GM20431 (cell line): ENCODE results near the gene ZNF326.

Experiments used
- in situ Hi-C: fragments of 300-500 bp; cut with MseI, MboI; formaldehyde crosslinking; loops from one replicate; pipeline ENCODE4 v1.15.0; 2020; ENCODE audit warnings: low sequenced_read_pairs; ENCODE audit not compliant: unreplicated experiment

The ZNF326 gene, protein sequence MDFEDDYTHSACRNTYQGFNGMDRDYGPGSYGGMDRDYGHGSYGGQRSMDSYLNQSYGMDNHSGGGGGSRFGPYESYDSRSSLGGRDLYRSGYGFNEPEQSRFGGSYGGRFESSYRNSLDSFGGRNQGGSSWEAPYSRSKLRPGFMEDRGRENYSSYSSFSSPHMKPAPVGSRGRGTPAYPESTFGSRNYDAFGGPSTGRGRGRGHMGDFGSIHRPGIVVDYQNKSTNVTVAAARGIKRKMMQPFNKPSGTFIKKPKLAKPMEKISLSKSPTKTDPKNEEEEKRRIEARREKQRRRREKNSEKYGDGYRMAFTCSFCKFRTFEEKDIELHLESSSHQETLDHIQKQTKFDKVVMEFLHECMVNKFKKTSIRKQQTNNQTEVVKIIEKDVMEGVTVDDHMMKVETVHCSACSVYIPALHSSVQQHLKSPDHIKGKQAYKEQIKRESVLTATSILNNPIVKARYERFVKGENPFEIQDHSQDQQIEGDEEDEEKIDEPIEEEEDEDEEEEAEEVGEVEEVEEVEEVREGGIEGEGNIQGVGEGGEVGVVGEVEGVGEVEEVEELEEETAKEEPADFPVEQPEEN

DNA sequence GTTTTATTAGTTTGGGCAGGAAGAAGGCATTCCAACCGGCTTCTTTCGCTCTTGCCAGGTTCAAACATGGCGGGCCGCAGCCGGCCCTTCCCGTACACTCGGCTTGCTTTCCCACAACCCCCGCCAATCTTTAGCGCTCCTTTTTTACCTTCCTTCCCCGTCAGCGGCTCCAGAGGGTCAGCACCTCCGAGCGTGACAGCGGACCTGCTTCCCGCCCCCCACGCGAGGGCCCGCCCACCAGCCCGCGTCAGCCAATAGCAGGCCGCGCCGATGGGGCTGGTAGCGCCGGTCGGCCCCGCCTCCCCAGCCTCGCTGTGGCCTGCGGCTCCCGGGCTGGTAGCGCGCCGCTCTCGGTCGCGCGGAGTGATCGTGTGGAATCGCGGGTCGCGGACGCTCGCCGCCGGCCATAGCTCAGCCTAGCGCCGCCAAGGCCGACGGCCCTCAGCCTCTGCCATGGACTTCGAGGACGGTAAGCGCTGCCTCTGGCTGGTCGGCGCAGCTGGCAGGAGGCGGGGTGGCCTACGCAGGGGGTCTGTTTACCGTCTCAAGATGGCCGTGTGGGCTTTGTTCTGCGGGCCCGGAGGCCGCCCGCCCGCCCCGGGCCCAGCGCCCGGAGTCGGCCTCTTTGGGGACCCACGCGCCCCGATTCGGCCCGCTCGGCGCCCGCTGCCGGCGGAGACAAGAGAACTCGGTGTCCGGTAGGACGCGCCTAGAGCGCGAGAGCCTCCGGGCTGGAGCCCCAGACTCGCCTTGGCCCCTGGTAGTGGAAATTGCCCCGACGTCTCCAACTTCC lies at the start of gene ZNF326:
Gene ZNF326, plus strand, starts transcription at position 306 of the 793 bp plus-strand sequence. Its CDS starts 148 bp downstream, at position 454.
- in situ Hi-C loops, result loop anchor here (25.0 kb wide), 1 partner anchor 483 kb away; the partner anchor contains the start of gene LRRC8B

DNA sequence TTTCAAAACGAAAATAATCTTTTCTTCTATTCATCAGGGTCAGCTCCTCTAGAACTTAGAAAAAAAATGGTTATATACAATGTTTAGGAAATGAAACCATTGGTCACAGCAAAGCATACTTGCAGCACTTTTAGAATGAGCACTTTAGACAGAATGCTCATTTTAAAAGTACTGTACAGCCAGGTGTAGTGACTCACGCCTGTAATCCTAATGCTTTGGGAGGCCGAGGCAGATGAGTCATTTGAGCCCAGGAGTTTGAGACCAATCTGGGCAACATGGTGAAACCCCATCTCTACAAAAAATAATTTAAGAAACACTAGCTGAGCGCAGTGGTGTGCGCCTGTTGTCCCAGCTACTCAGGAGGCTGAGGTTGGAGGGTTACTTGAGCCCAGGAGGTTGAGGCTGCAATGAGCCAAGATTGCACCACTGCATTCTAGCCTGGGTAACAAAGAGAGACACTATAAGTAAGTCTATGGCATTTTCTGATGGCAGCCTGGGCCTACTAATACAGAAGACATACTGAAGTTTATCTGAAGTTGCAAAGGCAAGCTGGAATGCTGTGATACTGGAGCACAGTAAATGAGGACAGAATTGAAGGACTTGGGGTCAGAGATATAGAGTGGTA lies 48.9 kb upstream of the ZNF326 start:
- in situ Hi-C loops, result no loop called here

DNA sequence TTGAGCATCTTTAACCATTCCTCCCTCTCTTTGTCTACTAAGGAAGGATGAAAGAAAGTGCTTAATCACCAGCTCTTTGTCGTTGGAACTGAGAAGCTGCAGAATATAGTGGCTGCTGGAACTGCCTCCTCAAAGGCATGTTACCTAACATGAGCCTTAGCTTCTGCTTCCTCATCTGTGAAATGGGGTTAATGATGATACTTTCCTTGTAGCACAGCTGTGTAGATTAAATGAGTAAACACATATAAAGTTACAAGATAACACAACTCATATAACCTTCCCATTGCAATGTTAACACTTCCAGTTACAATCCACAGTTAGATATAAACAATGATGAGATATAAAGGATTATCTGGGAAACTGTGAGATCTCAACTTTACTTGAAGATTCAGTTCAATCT lies 48.4 kb upstream of the ZNF326 start:
- in situ Hi-C loops, result no loop called here

DNA sequence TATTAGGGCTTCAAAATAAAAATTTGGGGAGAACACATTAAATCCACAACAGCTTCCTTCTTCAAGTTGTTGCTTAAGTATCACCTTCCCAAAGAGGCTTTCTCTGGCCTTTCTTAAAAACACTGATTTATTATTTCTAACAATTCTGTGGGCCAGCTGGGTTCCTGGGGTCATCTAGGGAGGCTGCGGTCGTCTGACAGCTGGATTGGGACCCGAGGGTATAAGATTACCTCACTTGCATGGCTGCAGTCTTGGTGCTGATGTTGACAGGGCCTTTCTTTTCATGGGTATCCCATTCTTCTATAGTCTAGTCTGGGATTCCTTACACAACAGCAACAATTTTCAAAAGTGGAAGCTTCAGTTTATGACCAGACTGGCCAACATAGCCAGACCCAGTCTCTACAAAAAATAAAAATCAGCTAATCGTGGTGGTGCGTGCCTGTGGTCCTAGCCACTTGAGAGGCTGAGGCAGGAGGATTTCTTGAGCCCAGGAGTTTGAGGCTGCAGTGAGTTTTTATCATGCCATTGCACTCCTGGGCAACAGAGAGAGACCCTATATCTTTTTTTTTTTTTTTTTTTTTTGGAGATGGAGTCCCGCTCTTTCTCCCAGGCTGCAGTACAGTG lies 46.1 kb upstream of the ZNF326 start:
- in situ Hi-C loops, result no loop called here

DNA sequence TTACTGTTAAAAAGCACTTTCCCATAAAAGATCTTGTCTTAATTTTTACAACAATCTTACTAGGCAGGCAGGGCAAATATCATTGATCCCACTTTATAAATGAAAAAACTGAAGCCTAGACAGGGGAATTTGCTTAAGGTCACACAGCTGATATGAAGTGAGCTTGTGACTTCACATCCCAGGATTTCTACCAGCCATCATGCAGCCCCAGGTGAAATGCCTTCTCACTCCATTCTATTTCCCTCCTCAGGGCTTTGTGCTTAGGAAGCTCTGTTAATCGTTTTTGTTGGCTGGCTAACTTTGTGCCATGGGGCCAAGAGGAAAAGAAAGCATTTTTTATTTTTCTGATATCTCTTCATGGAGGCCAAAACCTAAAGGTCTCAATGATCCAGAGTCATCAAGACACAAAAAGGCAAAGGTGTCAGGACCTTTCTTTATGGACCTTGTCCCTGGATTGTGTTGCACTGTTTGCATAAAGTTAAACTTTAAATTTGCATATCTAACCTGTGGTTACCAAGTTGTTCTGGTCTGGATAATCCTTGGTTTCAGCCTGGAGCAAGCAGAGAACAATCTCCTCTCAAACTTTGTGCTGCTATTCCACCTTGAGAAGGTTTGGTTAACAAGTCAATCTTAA lies 44.8 kb upstream of the ZNF326 start:
- in situ Hi-C loops, result no loop called here

DNA sequence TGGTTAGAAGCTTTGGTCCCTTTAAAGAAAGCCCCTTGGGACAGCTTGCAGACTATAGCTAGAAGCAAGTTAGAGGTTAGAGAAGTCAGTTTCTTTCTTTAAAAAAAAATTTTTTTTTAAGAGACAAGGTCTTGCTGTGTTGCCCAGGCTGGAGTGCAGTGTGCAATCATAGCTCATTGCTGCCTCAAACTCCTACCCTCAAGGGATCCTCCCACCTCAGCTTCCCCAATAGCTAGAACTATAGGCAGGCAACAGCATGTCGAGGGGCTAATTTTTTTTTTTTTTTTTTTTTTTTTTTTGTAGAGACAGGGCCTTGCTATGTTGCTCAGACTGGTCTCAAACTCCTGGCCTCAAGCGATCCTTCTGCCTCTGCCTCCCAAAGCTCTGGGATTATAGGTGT lies 44.2 kb upstream of the ZNF326 start:
- in situ Hi-C loops, result no loop called here

DNA sequence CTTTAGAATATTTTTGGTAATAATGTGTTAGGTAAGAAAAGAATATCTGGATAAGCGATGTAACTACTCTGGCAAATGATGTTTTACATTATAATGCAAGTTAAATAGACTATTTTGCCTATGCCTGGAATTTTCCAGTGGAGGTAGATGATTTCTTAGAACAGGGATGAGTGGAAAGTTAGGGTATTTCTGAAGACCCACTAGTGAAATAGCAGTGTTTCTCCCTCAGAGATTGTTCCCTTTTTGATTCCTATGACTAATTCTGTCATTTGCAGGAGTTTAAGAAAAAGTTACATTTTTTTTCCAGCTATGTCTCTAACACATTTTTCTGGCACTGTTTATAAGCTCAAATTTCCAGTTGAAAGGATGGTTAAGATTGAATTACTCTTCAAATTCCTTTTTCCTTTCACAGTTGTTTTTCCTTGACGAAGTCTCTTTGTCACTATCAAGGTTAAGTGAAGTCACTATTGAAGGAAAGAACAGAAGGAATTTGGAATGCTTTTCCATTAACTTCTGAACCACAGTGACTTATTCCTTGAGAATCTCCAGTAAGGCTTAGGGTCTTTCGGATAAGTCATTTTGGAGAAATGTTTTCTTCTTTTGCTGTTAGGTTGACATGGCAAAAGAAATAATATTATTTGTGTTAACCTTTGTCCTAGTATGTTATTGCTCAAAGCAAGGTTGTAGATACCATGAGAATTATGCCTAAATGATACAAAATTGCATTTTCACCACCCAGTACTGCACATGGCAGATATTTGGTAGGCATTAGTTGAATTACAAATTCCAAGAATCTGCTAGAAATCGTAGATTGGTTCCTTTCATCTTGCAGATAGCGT lies 42.9 kb upstream of the ZNF326 start:
- in situ Hi-C loops, result no loop called here

DNA sequence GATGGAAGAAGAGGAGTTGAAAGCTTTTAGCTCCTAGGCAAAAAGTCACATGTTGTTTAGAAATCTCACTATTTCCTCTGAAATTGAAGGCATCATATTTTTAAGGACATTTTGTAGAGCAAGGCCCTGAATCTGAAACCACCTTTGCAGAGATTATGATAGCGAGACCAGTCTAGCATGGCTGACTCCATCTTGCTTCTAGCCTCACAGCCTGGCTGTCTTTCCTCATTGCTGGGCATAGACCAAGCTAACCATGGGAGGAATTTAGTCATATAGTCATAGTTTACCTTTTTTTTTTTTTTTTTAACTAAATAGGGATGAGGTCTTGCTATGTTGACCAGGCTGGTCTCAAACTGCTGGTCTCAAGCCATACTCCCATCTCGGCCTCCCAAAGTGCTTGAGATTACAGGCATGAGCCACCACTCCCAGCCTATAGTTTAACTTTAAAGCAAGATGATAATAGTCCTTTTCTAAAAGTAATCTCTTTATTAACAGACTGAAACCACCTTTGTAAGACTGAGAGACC lies 42.2 kb upstream of the ZNF326 start:
- in situ Hi-C loops, result no loop called here

DNA sequence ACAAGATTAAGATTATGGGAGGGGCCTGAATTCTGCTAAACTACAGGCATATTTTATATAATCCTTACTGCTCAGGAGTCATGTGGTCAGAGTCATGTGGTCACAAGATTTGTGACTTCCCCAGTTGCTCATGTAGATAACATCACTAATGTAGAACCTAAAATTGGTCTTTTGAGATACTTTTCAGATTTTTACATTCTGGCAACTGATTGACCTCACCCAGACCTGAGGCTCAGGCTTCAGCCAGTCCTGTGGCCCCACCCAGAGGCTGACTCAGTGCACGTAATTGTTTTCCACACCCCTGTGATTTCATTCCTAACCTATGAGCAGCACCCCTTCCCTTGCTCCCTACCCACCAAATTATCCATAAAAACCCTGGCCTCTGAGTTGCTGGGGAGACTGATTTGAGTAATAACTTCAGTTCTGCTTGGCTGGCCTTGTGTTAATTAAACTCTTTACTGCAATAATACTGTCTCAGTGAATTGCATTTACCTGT lies 41.7 kb upstream of the ZNF326 start:
- in situ Hi-C loops, result no loop called here

DNA sequence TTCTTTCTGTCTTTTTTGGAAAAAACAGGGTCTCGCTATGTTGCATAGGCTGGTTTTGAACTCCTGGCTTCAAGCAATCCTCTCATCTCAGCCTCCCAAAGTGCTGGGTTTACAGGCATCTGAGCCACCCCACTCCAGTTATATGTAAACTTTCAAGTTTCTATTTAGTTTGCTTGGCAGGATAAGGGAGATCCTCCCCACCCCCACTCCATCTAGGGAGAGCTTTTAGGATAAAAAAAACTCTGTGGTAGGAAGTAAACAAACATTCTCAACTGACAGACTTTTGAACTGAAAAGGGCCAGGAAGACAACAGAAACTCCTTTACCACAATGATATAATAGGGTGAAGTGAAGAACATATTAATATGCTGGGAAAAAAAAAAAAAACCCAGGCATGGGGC lies 41.0 kb upstream of the ZNF326 start:
- in situ Hi-C loops, result no loop called here

DNA sequence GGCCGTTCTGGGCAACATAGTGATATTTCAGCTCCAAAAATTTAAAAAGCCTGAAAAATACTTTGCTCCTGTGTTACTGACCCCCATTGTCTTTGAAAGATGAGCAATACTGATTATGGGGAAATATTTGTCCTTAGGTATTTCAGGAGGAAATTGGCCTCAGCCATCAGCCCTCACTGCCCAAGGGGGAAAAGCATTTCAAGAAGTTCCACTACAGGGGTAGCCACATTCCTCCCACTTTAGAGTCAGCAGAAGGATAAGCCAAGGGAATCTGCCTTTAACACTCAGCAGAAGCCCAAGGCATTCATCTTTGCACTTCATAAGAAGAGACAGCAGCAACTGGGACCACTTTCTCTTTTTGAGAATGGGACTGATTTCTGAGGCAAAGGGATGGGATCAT lies 40.5 kb upstream of the ZNF326 start:
- in situ Hi-C loops, result no loop called here

DNA sequence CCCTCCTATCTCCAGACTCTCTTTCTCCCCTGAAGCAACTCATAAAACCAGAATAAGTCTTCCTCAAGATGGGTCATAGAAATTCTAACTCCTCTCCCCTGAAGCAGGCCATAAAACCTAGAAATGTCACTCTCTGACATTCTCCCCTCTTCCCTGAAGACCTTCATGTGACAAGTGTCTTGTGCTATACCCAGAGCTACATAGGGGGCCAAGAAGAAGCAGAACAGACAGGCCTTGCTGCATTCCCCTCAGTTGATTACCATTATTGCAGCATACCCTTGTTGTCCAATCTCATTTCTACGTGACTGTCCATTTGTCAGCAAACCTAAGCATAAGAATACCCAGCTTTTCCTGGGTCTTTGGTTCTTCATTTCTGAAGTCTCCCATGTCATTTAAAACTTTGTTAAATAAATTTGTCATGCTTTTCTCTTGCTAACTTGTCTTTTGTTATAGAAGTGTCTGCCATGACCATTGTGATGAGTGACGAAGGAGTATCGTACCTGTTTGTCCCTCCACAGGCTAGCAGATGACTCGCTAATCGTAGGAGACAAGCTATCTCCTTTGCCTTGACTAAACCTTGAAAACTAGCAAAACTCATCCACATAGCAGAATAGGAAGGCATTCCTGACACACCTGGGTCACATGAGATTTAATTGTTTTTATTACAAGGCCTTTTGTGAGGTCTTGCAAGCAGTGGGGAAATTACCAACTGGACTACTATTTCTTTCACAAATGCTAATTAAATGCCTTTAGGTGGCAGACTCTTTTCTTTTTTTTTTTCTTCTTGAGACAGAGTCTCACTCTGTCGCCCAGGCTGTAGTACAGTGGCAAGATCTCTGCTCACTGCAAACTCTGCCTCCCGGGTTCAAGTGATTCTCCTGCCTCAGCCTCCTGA lies 39.4 kb upstream of the ZNF326 start:
- in situ Hi-C loops, result no loop called here

DNA sequence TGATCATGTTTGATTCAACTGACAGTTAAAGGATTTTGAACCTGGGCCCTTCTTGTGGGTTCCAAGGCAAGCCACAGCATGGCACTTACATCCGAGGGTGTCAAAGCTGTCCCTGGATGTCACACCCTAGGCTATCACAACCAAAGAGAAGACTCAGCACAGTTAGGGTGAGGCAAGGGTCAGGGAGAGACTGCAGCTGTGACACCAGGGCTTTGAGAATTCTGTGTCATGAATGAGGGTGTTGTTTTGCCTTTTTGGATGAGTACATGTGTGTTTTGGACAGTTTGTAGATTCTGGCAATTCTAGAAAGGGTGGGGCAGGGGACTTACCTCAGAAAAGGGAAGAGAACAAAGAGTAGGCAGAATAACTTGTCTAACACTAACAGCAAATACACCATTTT lies 37.8 kb upstream of the ZNF326 start:
- in situ Hi-C loops, result no loop called here

DNA sequence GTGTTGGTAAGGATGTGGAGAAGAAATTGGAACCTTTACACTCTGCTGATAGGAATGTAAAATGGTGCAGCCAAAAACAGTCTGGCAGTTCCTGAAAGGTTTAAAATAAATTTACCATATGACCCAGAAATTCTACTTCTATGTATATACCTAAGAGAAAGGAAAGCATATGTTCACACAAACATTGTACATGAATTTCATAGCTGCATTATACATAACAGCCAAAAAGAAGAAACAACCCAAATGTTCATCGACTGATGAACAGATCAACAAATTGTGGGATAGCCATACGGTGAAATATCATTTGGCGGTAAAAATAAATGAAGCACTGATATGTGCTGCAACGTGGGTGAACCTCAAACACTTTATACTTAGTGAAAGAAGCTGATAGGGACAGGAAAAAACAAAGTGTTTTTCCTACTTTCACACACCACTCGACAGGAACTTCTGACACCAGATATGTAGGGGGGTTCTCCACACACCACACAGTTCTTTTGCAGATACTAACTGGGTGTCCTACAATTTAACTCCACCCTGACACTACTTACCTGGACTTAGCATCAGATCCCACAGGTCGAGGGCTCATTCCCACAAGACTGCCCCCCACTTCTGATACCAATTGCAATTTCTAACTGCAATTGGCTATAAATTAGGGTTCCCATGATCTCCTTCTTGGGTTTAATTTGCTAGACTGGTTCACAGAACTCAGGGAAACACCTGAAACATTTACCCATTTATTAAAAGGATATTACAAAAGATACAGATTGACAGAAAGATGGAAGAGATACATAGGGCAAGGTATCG lies 35.9 kb upstream of the ZNF326 start:
- in situ Hi-C loops, result no loop called here

DNA sequence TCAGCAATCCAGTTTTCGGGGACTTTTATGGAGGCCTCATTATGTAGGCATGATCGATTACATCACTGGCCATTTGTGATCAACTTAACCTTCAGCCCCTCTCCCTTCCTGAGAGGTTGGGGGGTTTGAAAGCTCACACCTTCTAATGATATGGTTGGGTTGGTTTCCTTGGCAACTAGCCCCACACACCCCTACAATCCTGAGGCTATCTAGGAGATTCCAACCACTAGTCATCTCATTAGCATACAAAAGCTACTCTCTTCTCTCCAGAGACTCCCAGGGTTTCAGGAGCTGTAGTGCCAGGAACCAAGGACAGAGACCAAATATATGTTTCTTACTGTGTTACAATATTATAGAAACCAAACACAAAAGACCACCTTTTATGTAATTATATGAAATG lies 35.2 kb upstream of the ZNF326 start:
- in situ Hi-C loops, result no loop called here

DNA sequence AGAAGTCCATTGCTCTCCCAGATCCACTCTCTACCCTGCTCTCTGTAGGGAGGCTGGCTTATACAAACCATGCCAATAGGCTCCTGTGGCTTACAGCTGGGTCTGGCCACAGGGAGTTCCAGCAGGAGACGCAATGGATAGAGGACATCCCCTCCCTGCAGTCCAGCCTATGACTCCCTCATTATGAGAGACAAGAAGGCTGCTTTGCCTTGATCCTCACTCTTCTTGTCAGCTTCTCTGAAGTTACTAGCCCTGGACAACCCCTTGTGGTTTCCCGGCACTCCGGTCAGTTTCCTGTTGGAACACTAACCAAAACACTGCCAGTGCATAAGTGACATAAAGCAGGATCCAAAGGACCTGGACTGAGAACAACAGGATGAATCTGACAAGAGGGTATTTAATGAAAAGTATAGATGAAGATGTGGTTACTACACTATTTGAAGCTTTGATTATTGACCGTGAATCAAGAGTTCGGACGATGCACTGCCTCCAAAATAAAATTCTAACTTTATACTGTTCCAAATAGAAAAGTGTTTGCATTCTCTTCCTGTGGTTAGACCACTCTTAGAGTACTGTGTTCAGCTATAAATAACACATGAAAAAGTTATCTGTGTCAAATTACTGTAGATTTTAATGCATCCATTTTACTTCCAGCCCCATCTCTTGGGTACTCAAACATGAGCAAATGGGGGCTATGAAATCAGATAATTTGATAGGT lies 32.7 kb upstream of the ZNF326 start:
- in situ Hi-C loops, result no loop called here
